ENCODE data around the gene APC.
"Not testable (repeated sequence)": the region's sequence is repeated elsewhere in the genome, so short reads cannot be mapped to it uniquely, and the experiment has no call there.

APC gene

GRCh38 chr5:112737463-112738190 is at the start of gene APC:
Gene APC (plus strand): TSS chr5:112737885. CDS start chr5:112754891, 17,006 bp downstream.
- FAIRE-seq = no peak

- no peak for FAIRE-seq
Measured at GRCh38 chr5:112689155-112689909, 48.4 kb upstream of the APC start.

GRCh38 chr5:112690605-112691338 is 46.9 kb upstream of the APC start:
- no peak for FAIRE-seq

- FAIRE-seq = no peak
Measured at GRCh38 chr5:112691339-112691680, 46.4 kb upstream of the APC start.

- FAIRE-seq = no peak
Measured at GRCh38 chr5:112691758-112692157, 45.9 kb upstream of the APC start.

- FAIRE-seq = no peak
Measured at GRCh38 chr5:112692472-112692871, 45.2 kb upstream of the APC start.

GRCh38 chr5:112693301-112693700 is 44.4 kb upstream of the APC start:
- FAIRE-seq = no peak

GRCh38 chr5:112694853-112695709 is 42.6 kb upstream of the APC start:
- no peak for FAIRE-seq

- FAIRE-seq = no peak
Measured at GRCh38 chr5:112696786-112697185, 40.9 kb upstream of the APC start.

- FAIRE-seq = peak; percentile 37
Measured at GRCh38 chr5:112697322-112697721, 40.4 kb upstream of the APC start.

GRCh38 chr5:112697833-112698232 is 39.9 kb upstream of the APC start:
- no peak for FAIRE-seq

GRCh38 chr5:112703866-112704820 is 33.5 kb upstream of the APC start:
- no peak for FAIRE-seq

GRCh38 chr5:112706446-112707016 is 31.2 kb upstream of the APC start:
- no peak for FAIRE-seq

- FAIRE-seq = peak; percentile 85
Measured at GRCh38 chr5:112707187-112708102, 30.2 kb upstream of the APC start.

GRCh38 chr5:112708103-112708622 is 29.5 kb upstream of the APC start:
- FAIRE-seq = no peak

- FAIRE-seq = no peak
Measured at GRCh38 chr5:112709416-112709815, 28.3 kb upstream of the APC start.

GRCh38 chr5:112710896-112711295 is 26.8 kb upstream of the APC start:
- FAIRE-seq = no peak

- FAIRE-seq = no peak
Measured at GRCh38 chr5:112711436-112711835, 26.2 kb upstream of the APC start.

- no peak for FAIRE-seq
Measured at GRCh38 chr5:112713206-112713605, 24.5 kb upstream of the APC start.

GRCh38 chr5:112716895-112717294 is 20.8 kb upstream of the APC start:
- not testable (repeated sequence) for FAIRE-seq
